Measurements from ENCODE around the gene TUBB4B.

TUBB4B gene

GRCh38 chr9:137273095-137273490 lies 32.0 kb downstream of the TUBB4B start:
- DNase-seq (ENCODE audit: extremely low spot score), result no peak
- POLR2A ChIA-PET, result no interaction called here
- TF ChIP-seq, protein P1, sequence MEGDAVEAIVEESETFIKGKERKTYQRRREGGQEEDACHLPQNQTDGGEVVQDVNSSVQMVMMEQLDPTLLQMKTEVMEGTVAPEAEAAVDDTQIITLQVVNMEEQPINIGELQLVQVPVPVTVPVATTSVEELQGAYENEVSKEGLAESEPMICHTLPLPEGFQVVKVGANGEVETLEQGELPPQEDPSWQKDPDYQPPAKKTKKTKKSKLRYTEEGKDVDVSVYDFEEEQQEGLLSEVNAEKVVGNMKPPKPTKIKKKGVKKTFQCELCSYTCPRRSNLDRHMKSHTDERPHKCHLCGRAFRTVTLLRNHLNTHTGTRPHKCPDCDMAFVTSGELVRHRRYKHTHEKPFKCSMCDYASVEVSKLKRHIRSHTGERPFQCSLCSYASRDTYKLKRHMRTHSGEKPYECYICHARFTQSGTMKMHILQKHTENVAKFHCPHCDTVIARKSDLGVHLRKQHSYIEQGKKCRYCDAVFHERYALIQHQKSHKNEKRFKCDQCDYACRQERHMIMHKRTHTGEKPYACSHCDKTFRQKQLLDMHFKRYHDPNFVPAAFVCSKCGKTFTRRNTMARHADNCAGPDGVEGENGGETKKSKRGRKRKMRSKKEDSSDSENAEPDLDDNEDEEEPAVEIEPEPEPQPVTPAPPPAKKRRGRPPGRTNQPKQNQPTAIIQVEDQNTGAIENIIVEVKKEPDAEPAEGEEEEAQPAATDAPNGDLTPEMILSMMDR (IDR thresholded peaks at IDR 0.05; ENCODE audit: control extremely low read depth, extremely low read depth, low read depth, missing control alignments), result no peak
- CTCF ChIA-PET, result interaction anchor here (1.5 kb wide), 2 partner anchors 13 to 141 kb away, joined by 3 to 7 read pairs; no protein-coding TSS in a partner anchor

- ChIA-PET CTCF (interaction anchor here (1.1 to 1.8 kb wide), 6 partner anchors 12 to 172 kb away, joined by 3 to 5 read pairs (median 4); no protein-coding TSS in a partner anchor), POLR2A (interaction anchor here (1.1 to 1.3 kb wide), 3 partner anchors 29 to 33 kb away, joined by 3 to 4 read pairs (median 4); partner anchors contain the start of gene TUBB4B)
- TF ChIP-seq, protein P1 (IDR thresholded peaks at IDR 0.05; ENCODE audit: control extremely low read depth, extremely low read depth, low read depth, missing control alignments), result no peak
- DNase-seq (ENCODE audit: extremely low spot score), result no peak
These were observed 32.7 kb downstream of the TUBB4B start for GRCh38 chr9:137273611-137274320.

GRCh38 chr9:137275203-137275587 lies 34.1 kb downstream of the TUBB4B start:
- no peak for DNase-seq (ENCODE audit: extremely low spot score)

GRCh38 chr9:137275588-137276472 lies 34.7 kb downstream of the TUBB4B start:
- DNase-seq (ENCODE audit: extremely low spot score), result no peak
- ChIA-PET POLR2A (interaction anchor here (2.0 kb wide), 1 partner anchor 26 kb away, joined by 7 read pairs; the partner anchor contains the start of gene NRARP), CTCF (interaction anchor here (1.0 to 2.4 kb wide), 3 partner anchors 11 to 26 kb away, joined by 3 to 11 read pairs (median 6); partner anchors contain the start of gene NRARP)
- TF ChIP-seq, protein P1 (IDR thresholded peaks at IDR 0.05; ENCODE audit: control extremely low read depth, extremely low read depth, low read depth, missing control alignments), result no peak

More at GRCh38 chr9:137275203-137275587, 34.1 kb downstream of the TUBB4B start:
- TF ChIP-seq, protein P1 (IDR thresholded peaks at IDR 0.05; ENCODE audit: control extremely low read depth, extremely low read depth, low read depth, missing control alignments), result no peak
- ChIA-PET POLR2A (interaction anchor here (1.1 to 1.3 kb wide), 3 partner anchors 30 to 34 kb away, joined by 3 to 4 read pairs (median 4); partner anchors contain the start of gene TUBB4B), CTCF (interaction anchor here (1.0 to 1.8 kb wide), 5 partner anchors 11 to 171 kb away, joined by 3 to 5 read pairs (median 4); no protein-coding TSS in a partner anchor)

DNA sequence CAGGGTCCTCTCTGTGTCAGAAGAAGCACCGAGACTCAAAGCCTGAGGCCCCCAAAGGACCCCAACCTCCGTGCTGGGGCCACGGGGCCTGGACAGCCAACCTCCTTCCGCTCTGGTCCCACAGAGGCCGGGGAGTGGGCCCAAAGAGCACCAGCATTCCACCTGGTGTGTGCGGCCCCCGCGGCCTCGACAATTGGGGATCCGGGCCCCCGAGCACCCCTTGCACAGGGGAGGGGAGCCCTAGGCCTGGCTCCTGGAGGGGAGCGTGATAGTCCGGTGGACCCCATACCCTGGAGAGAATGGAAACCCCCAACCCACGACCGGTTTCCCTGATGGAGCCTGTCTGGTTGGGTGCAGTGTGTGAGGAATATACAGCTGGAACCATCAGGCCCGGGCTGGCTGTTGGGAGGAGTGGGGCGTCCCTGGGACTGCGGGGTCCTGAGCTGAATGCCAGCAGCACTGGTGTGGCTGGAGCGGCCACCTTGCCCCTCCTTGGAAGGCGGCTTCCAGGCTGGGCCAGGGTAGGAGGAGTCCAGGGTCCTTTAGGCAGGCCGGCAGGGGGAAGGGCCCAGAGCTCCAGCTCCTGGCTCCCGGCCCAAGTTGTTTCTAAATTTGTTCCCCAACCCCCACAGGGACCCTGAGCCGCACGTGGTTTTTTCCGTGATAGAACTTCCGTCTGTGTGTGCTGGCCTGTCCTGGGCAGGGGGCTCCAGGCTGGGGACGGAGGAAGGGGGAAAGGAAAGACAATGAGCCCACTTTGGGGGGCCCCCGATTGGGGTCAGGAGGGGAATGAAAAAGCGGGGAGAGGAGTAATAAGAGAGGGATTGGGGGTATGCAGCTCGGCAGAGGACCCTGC lies 35.6 kb downstream of the TUBB4B start:
- ChIA-PET POLR2A (interaction anchor here (0.6 to 2.0 kb wide), 6 partner anchors 11 to 347 kb away, joined by 3 to 7 read pairs (median 4); partner anchors contain the start of gene NRARP), CTCF (interaction anchor here (1.1 to 2.4 kb wide), 6 partner anchors 7 to 209 kb away, joined by 3 to 11 read pairs (median 5); partner anchors contain the start of gene NRARP)
- DNase-seq (ENCODE audit: extremely low spot score), result no peak
- TF ChIP-seq, protein P1 (IDR thresholded peaks at IDR 0.05; ENCODE audit: control extremely low read depth, extremely low read depth, low read depth, missing control alignments), result no peak
